ENCODE measurements around the gene RBFOX1.

The RBFOX1 gene

GRCh38 chr16:7334801-7335560, 2.3 kb downstream of the RBFOX1 start:
- no peak for DNase-seq

- DNase-seq: no peak
Observed at GRCh38 chr16:7335991-7336634, 3.5 kb downstream of the RBFOX1 start.

GRCh38 chr16:7336742-7337141, 4.1 kb downstream of the RBFOX1 start:
- no peak for DNase-seq

- no peak for DNase-seq
Observed at GRCh38 chr16:7338826-7339225, 6.2 kb downstream of the RBFOX1 start.

DNA sequence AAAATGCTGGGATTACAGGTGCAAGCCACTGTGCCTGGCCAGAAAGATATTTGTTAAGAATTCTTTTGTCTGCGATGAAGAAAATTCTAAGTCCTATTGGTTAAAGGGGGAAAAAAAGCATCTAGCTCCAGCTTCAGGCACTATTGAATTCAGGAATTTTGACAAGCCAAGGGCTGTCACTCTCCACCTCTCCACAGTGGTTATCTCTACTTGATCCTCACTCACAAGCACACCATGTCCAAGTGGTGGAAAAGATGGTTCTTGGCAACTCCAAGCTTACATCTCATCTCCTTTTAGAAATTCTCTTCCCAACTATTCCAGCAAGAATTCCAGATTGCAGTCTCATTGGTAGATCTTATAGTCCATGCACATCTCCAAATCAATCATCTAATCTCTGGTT, 7.1 kb downstream of the RBFOX1 start:
- no peak for DNase-seq

- DNase-seq: no peak
Observed at GRCh38 chr16:7340938-7341337, 8.3 kb downstream of the RBFOX1 start.

- no peak for DNase-seq
Observed at GRCh38 chr16:7342598-7342997, 10.0 kb downstream of the RBFOX1 start.

GRCh38 chr16:7343243-7343642, 10.6 kb downstream of the RBFOX1 start:
- no peak for DNase-seq

DNA sequence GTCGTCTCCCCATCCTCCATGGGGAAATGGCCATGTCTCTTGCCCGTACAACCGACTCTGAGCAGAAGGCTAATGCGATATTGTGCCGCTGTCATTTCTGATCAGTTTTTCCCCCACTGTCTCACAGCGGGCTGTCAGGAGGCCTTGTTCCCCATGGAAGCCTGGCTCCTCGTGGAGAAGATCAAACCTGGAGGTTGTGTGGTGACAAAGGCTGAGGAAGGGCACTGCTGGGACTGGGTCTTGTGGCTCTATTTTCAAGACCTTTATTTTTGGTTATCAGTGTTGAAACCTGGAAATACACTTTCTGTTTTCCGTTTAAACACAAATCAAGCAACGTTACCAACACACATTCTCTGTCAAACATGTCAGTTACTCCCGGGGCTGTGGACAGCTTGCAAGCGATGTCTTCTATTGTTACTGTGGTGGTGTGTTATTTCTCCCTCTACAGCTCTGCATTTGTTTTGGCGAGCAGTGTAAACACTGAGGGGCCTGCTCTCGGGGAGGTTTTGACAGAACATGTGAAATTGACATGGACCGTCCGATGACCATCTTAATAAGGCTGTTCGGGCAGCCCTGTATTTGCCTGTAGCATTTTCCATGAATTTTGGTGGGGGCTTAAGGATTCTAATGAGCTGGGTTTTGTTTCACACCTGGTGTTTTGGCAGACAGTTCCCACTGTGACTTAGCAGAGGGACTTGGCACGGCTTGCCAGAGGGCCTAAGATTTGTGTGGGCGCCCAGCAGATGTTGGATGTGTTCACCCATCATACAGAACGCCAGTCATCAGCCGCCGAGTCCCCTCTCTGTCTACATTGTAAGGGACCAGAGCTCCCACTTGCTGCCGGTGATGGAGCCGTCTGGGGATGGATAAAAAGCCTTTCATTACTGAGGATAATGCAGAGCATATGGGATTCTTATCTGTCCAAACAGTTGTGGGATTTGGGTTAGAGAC, 12.5 kb downstream of the RBFOX1 start:
- DNase-seq: no peak

DNA sequence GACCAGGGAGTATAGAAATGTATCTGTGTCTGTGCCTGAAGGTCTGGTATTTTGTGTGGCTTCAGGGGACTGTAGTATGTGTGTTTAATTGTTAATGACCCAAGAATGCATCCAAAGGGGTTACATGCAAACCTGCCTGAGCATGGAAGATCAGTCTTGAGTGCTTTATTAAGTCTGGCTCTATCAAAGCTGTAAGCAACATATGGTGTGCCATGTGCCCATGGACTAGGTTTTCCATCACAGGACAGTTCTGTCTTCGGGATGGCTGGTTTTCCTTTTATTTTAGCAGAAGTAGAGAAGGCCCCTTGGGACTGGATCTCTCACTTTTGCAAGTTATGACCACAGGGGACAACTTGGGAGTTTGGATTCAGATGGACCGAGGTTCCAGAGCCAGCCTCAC, 18.2 kb downstream of the RBFOX1 start:
- DNase-seq: no peak

GRCh38 chr16:7351610-7352510, 19.2 kb downstream of the RBFOX1 start:
- no peak for DNase-seq

DNA sequence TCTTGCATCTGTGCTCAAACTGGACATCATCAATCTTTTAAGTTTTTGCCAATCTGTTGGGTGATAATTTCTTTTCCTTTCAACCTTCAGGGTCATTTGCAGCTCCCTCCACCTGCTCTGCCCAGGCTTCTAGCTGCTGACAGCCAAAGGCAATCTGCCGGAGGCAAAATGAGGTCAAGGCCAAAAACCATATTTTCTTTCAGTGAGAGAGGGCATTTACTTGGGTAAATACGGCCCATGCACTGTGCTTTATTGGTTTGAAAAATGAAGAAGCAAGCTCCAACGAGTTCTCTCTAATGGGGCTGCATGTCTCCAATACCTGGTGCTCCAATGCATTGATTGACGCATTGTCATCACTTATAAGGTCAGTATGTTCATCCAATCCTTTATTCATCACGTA, 23.1 kb downstream of the RBFOX1 start:
- no peak for DNase-seq

GRCh38 chr16:7361416-7362129, 28.9 kb downstream of the RBFOX1 start:
- DNase-seq: no peak

DNA sequence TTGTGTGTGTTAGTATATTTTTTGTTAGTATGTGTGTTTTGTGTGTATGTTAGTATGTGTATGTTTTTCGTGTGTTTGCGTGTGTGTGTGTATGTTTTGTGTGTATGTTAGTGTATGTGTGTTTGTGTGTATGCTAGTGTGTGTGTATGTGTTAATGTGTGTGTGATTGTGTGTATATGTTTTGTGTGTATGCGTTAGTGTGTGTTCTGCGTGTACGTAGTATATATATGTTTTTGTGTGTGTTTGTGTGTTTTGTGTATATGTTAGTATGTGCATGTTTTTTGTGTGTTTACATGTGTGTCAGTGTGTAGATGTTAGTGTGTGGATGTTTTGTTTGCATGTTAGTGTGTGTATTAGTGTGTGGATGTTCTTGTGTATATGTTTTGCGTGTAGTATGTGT, 29.6 kb downstream of the RBFOX1 start:
- no peak for DNase-seq

GRCh38 chr16:7363422-7364417, 31.1 kb downstream of the RBFOX1 start:
- DNase-seq: no peak

DNA sequence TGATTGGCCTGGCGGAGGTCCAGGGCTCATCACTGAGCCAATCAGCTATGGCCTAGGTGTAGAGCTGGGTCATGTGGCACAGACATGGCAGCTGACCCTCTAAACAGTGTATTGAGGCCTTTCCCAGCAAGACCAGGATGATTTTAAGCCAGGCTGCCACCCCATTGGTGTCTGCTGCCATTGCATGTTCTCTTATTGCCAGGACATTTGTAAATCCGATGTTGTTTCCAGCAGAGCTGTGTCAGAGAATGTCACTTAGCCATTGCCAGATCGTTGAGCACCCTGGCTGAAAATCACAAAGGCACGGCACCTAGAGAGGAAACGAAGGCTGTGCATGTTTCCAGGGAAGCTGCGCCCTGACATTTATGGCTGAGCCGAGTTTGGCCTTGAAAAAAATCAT, 33.4 kb downstream of the RBFOX1 start:
- no peak for DNase-seq

DNA sequence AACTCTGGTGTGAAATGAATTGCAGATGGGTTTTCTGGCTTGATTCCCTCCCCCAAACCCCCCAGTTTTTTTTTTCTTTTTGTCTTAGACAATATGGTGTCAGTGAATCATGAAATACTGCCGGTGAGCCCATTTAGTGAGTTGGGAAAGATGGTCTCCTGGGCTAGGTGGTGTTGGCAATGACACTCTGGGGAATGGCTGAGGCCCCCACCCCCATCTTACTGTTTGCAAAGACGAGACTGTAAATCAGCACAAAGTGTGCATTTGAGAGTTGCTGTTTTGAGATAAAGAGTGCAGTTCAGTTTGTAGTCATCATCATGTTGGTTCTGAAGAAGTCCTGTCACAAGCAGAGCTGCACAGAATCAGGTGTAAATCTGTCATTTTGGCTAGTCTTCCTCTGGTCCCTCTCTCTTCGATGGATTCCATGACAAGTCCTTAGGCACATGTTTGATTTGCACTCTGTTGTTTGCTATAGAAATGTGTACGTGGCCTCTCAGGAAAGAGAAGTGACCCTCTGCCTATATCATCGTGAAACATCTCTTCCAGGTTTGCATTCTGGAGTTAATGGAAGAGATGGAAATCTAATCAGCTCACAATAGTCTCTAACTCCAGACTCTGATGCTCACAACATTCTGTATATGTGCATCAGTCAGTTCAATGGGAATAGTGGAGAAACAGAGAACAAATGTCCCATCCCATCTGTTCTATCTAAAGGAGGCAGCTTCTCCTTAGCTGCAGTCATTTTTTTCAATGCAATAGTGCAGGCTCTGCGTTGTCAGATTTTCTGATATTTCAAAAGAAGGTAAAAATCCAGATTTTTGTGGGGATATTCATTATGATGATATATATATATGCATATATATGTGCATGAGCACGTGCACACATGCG, 34.6 kb downstream of the RBFOX1 start:
- DNase-seq: no peak

- no peak for DNase-seq
Observed at GRCh38 chr16:7369204-7369603, 36.6 kb downstream of the RBFOX1 start.

- no peak for DNase-seq
Observed at GRCh38 chr16:7372095-7372494, 39.5 kb downstream of the RBFOX1 start.
